ENCODE measurements around the gene MRPL14.

DNA sequence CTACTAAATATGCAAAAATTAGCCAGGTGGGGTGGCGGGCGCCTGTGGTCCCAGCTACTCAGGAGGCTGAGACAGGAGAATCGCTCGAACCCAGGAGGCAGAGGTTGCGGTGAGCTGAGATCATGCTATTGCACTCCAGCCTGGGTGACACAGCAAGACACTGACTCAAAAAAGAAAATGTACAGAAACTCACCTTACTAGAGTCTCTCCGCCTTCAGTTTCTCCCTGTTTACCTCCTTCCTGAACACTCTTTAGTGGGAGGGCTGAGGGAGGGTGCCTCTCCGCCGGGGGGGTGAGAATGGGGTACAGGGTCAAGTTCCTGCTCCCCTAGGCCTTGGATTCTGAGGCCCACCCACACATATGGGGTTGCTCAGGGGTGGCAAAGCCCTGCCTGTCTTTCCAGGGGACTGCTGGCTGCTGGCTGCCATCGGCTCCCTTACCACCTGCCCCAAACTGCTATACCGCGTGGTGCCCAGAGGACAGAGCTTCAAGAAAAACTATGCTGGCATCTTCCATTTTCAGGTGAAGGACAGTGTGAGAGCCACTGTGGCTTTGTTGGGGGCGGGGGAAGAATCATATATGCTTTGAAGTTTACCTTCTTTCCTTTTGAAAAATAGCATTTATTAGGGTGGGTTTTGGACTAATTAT is 44.8 kb upstream of the MRPL14 start:
- TF ChIP-seq POLR2A (IDR thresholded peaks at IDR 0.05; ENCODE audit: low read depth, low read length) (no peak), SMC3 (IDR thresholded peaks at IDR 0.05; ENCODE audit: low read depth, low read length) (no peak), MXI1 (IDR thresholded peaks at IDR 0.05; ENCODE audit: borderline replicate concordance, low read depth, low read length) (no peak), RFX5 (IDR thresholded peaks at IDR 0.05; ENCODE audit: low read depth, low read length) (no peak)
- TF ChIP-seq, protein P1, sequence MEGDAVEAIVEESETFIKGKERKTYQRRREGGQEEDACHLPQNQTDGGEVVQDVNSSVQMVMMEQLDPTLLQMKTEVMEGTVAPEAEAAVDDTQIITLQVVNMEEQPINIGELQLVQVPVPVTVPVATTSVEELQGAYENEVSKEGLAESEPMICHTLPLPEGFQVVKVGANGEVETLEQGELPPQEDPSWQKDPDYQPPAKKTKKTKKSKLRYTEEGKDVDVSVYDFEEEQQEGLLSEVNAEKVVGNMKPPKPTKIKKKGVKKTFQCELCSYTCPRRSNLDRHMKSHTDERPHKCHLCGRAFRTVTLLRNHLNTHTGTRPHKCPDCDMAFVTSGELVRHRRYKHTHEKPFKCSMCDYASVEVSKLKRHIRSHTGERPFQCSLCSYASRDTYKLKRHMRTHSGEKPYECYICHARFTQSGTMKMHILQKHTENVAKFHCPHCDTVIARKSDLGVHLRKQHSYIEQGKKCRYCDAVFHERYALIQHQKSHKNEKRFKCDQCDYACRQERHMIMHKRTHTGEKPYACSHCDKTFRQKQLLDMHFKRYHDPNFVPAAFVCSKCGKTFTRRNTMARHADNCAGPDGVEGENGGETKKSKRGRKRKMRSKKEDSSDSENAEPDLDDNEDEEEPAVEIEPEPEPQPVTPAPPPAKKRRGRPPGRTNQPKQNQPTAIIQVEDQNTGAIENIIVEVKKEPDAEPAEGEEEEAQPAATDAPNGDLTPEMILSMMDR (conservative IDR thresholded peaks at IDR 0.05; ENCODE audit: low read depth, low read length): no peak
- TF ChIP-seq, protein P2, sequence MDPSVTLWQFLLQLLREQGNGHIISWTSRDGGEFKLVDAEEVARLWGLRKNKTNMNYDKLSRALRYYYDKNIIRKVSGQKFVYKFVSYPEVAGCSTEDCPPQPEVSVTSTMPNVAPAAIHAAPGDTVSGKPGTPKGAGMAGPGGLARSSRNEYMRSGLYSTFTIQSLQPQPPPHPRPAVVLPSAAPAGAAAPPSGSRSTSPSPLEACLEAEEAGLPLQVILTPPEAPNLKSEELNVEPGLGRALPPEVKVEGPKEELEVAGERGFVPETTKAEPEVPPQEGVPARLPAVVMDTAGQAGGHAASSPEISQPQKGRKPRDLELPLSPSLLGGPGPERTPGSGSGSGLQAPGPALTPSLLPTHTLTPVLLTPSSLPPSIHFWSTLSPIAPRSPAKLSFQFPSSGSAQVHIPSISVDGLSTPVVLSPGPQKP (IDR thresholded peaks at IDR 0.05; ENCODE audit: borderline replicate concordance, low read depth, low read length): no peak

Measured in IMR-90 (cell line).